Pons (tissue), 1 donor: ENCODE data around the gene HOXC9.

Experiments used
- DNase-seq: peaks from one replicate; pipeline ENCODE4 v3.0.0-alpha.2; 2016; ENCODE audit warnings: low spot score

The HOXC9 gene

GRCh38 chr12:54028314-54029201 is 28.6 kb downstream of the HOXC9 start, which contains the start of gene HOXC6:
HOXC6 (plus strand) TSS chr12:54028440; CDS start chr12:54028522, 82 bp downstream.
- DNase-seq: peak; percentile 14

DNA sequence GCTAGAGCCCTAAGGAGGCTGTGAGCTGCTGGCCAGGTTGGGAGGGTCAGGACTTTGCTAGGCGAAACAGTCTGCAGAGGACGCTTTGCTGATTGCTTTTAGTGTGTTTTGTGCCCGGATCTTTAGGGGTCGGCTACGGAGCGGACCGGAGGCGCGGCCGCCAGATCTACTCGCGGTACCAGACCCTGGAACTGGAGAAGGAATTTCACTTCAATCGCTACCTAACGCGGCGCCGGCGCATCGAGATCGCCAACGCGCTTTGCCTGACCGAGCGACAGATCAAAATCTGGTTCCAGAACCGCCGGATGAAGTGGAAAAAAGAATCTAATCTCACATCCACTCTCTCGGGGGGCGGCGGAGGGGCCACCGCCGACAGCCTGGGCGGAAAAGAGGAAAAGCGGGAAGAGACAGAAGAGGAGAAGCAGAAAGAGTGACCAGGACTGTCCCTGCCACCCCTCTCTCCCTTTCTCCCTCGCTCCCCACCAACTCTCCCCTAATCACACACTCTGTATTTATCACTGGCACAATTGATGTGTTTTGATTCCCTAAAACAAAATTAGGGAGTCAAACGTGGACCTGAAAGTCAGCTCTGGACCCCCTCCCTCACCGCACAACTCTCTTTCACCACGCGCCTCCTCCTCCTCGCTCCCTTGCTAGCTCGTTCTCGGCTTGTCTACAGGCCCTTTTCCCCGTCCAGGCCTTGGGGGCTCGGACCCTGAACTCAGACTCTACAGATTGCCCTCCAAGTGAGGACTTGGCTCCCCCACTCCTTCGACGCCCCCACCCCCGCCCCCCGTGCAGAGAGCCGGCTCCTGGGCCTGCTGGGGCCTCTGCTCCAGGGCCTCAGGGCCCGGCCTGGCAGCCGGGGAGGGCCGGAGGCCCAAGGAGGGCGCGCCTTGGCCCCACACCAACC is 29.8 kb downstream of the HOXC9 start:
- DNase-seq: no peak

DNA sequence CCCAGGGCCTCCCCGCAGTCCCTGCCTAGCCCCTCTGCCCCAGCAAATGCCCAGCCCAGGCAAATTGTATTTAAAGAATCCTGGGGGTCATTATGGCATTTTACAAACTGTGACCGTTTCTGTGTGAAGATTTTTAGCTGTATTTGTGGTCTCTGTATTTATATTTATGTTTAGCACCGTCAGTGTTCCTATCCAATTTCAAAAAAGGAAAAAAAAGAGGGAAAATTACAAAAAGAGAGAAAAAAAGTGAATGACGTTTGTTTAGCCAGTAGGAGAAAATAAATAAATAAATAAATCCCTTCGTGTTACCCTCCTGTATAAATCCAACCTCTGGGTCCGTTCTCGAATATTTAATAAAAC is 30.5 kb downstream of the HOXC9 start:
- no peak for DNase-seq

GRCh38 chr12:54030889-54031471 is 31.0 kb downstream of the HOXC9 start:
- DNase-seq: no peak

GRCh38 chr12:54031480-54031879 is 31.5 kb downstream of the HOXC9 start:
- DNase-seq: no peak

- no peak for DNase-seq
These were observed 32.2 kb downstream of the HOXC9 start for GRCh38 chr12:54032086-54032619.

- peak; percentile 54 for DNase-seq
These were observed 32.7 kb downstream of the HOXC9 start, which contains the start of gene HOXC5 for GRCh38 chr12:54032627-54033100. HOXC5 (plus strand) TSS chr12:54033050; CDS start chr12:54033123, 73 bp downstream.

DNA sequence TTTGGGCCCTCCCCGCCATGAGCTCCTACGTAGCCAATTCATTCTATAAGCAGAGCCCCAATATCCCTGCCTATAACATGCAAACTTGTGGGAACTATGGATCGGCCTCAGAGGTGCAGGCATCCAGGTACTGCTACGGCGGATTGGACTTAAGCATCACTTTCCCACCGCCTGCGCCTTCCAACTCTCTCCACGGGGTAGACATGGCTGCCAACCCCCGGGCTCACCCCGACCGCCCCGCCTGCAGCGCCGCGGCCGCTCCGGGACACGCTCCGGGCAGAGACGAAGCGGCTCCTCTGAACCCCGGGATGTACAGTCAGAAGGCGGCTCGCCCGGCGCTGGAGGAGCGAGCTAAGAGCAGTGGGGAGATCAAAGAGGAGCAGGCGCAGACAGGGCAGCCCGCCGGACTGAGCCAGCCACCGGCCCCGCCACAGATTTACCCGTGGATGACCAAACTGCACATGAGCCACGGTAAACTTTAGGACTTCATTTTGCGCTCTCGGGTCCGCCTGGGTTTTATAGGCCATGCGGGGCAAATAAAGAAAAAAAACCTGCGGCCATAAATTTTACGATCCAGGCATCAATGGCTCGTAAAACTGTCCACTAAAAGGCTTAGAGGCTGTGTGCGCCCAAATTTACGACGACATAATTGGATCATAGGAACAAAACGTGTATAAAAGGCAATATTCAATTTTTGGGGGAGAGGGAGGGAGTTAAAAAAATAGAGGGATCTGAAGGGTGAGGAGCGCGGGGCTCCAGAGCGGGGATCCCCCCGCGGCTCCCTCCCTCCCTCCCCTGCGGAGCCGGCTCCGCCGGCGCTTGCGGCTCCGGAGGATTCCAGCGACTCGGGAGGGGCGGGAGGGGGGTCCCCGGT is 33.4 kb downstream of the HOXC9 start:
- no peak for DNase-seq

GRCh38 chr12:54033980-54034784 is 34.2 kb downstream of the HOXC9 start:
- no peak for DNase-seq

GRCh38 chr12:54034785-54035310 is 34.9 kb downstream of the HOXC9 start:
- DNase-seq: no peak

GRCh38 chr12:54035568-54036264 is 35.8 kb downstream of the HOXC9 start:
- DNase-seq: no peak

- DNase-seq: no peak
These were observed 36.8 kb downstream of the HOXC9 start for GRCh38 chr12:54036620-54037359.

GRCh38 chr12:54037360-54038283 is 37.7 kb downstream of the HOXC9 start:
- DNase-seq: no peak

GRCh38 chr12:54038284-54038870 is 38.4 kb downstream of the HOXC9 start:
- no peak for DNase-seq

- no peak for DNase-seq
These were observed 39.0 kb downstream of the HOXC9 start for GRCh38 chr12:54038871-54039414.

DNA sequence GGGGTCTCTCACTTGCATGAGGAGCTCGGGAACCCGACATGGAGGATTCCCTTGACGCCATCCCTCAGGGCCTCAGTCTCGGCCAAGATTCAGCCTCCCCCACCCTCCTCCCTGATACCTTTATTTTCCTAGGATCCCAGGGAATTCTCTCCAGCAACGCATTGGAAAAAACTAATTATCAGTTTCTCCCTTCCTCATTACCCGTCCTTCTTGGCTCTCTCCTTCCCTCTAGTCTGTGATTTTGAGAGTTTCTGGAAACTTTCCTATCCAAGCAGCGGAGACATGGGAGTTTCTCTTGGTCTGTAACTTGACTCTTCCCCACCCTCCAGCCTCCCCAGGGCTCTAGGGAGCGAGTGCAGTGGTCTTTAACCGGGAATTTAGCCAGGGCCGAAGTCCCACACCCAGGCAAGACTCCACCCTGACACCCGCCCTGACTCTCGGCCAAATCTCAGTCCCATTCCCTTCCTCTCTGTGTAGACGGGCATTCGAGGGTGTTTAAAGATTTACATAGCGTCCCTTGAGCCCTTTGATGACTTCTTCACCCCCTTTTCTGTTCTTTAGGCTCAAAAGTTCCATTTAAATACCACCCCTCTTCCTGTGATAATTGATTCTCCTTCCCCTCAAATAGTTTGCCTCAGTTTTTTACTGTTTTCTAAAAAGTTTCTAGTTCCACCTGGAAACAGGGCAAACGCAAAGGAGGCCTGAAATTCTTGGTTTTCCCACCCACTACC is 39.6 kb downstream of the HOXC9 start:
- DNase-seq: no peak
